ENCODE measurements around the gene ANGEL2. TPM values are rescaled to one million over a fixed set of nuclear protein-coding genes. Genes with fewer than 3 reads are reported as not detected.
"Not testable (repeated sequence)": the region's sequence is repeated elsewhere in the genome, so short reads cannot be mapped to it uniquely, and the experiment has no call there.

ANGEL2 gene
- total RNA-seq, 2 experiments from 2014 or later = 39.5 to 42.9 TPM

- Mint-ChIP-seq H3K27me3 (ENCODE audit: low read depth) (peaks cover 2% of the 10 kb centered on the region), H3K4me1 (ENCODE audit: low read depth) (no peaks in the 10 kb centered on the region), H3K36me3 (ENCODE audit: low read depth) (no peaks in the 10 kb centered on the region), H3K4me3 (no peak overlapping the region), H3K27ac (no peak overlapping the region), H3K9me3 (no peaks in the 10 kb centered on the region)
- intact Hi-C loops (cut with micrococcal nuclease) = no loop called here
- CTCF ChIA-PET = interaction anchor here (1.2 to 2.0 kb wide), 4 partner anchors 8 to 22 kb away, joined by 3 to 7 read pairs (median 4); no protein-coding TSS in a partner anchor
- no peak for DNase-seq
Measured at GRCh38 chr1:212968368-212968863, 47.3 kb downstream of the ANGEL2 start.

- H3K4me3 Mint-ChIP-seq = no peak overlapping the region
- CTCF ChIA-PET = interaction anchor here (1.2 to 2.0 kb wide), 4 partner anchors 9 to 22 kb away, joined by 3 to 7 read pairs (median 4); no protein-coding TSS in a partner anchor
- peaks cover 2% of the 10 kb centered on the region for H3K27me3 Mint-ChIP-seq (ENCODE audit: low read depth)
- intact Hi-C loops (cut with micrococcal nuclease) = no loop called here
- H3K9me3 Mint-ChIP-seq = no peaks in the 10 kb centered on the region
- no peak for DNase-seq
- no peak overlapping the region for H3K27ac Mint-ChIP-seq
- no peaks in the 10 kb centered on the region for H3K4me1 Mint-ChIP-seq (ENCODE audit: low read depth)
- no peaks in the 10 kb centered on the region for H3K36me3 Mint-ChIP-seq (ENCODE audit: low read depth)
Measured at GRCh38 chr1:212967801-212968200, 47.9 kb downstream of the ANGEL2 start.

GRCh38 chr1:212966616-212967015, 49.1 kb downstream of the ANGEL2 start:
- no peaks in the 10 kb centered on the region for H3K4me1 Mint-ChIP-seq (ENCODE audit: low read depth)
- no peak overlapping the region for H3K4me3 Mint-ChIP-seq
- H3K9me3 Mint-ChIP-seq = no peaks in the 10 kb centered on the region
- intact Hi-C loops (cut with micrococcal nuclease) = no loop called here
- no peak overlapping the region for H3K27ac Mint-ChIP-seq
- CTCF ChIA-PET = interaction anchor here (1.7 to 1.9 kb wide), 2 partner anchors 10 to 16 kb away, joined by 5 to 7 read pairs; no protein-coding TSS in a partner anchor
- DNase-seq = no peak
- H3K36me3 Mint-ChIP-seq (ENCODE audit: low read depth) = no peaks in the 10 kb centered on the region
- peaks cover 2% of the 10 kb centered on the region for H3K27me3 Mint-ChIP-seq (ENCODE audit: low read depth)

GRCh38 chr1:212964993-212965392, 50.7 kb downstream of the ANGEL2 start:
- H3K4me1 Mint-ChIP-seq (ENCODE audit: low read depth); H3K27ac Mint-ChIP-seq; H3K27me3 Mint-ChIP-seq (ENCODE audit: low read depth); DNase-seq; H3K4me3 Mint-ChIP-seq; H3K9me3 Mint-ChIP-seq; H3K36me3 Mint-ChIP-seq (ENCODE audit: low read depth); intact Hi-C loops (cut with micrococcal nuclease): not testable (repeated sequence)
- CTCF ChIA-PET = interaction anchor here (1.0 kb wide), 1 partner anchor 300 kb away, joined by 3 read pairs; no protein-coding TSS in a partner anchor

DNA sequence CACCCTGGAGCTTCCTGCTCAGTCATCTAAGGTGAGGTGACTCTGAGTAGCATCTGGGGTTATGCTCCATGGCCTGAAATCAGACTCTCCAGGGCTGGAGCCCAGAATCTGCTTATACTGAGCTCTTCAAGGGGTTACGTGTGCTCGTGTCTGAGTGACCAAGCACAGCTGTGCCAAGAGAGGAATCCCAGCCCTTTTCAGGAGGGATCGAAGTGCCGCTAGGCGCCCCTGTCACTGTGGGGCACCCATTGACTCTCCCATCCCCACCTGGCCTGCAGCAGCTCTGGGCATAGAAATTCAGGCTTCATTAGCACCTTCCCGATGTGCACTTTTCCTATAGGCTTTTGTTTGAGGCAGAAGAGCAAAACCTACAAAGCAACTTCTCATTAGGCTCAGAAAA, 51.6 kb downstream of the ANGEL2 start:
- Mint-ChIP-seq H3K36me3 (ENCODE audit: low read depth) (no peaks in the 10 kb centered on the region), H3K4me3 (no peak overlapping the region), H3K27ac (no peak overlapping the region), H3K9me3 (no peaks in the 10 kb centered on the region), H3K27me3 (ENCODE audit: low read depth) (peaks cover 2% of the 10 kb centered on the region), H3K4me1 (ENCODE audit: low read depth) (no peaks in the 10 kb centered on the region)
- intact Hi-C loops (cut with micrococcal nuclease) = no loop called here
- no peak for DNase-seq
- CTCF ChIA-PET = interaction anchor here (0.6 kb wide), 1 partner anchor 96 kb away, joined by 4 read pairs; no protein-coding TSS in a partner anchor

GRCh38 chr1:212962509-212962908, 53.2 kb downstream of the ANGEL2 start:
- no peak overlapping the region for H3K27ac Mint-ChIP-seq
- DNase-seq = no peak
- no peaks in the 10 kb centered on the region for H3K36me3 Mint-ChIP-seq (ENCODE audit: low read depth)
- no peaks in the 10 kb centered on the region for H3K9me3 Mint-ChIP-seq
- CTCF ChIA-PET = no interaction called here
- no peaks in the 10 kb centered on the region for H3K4me1 Mint-ChIP-seq (ENCODE audit: low read depth)
- H3K4me3 Mint-ChIP-seq = no peak overlapping the region
- H3K27me3 Mint-ChIP-seq (ENCODE audit: low read depth) = peaks cover 2% of the 10 kb centered on the region
- intact Hi-C loops (cut with micrococcal nuclease) = no loop called here

DNA sequence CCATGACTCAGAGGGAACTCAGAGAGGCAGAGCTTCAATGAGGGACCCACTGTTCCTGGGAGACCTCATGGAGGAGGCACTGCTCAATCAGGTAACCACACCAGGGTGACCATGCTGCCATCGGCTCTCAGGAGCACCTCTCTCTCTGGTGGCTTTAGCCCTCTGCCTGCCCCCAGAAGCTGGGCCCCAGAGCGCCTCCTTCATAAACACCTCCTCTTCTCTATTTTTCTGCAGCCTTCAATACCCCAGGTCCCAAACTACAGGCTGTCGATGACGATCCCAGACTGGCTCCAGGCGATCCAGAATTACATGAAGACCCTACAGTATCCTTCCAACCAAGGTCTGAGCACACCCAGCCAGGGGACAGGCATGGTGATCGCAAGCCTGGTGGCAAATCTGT, 54.7 kb downstream of the ANGEL2 start:
- Mint-ChIP-seq H3K36me3 (ENCODE audit: low read depth) (no peaks in the 10 kb centered on the region), H3K4me3 (no peak overlapping the region), H3K9me3 (no peaks in the 10 kb centered on the region), H3K4me1 (ENCODE audit: low read depth) (no peaks in the 10 kb centered on the region), H3K27me3 (ENCODE audit: low read depth) (peaks cover 8% of the 10 kb centered on the region), H3K27ac (no peak overlapping the region)
- DNase-seq = no peak
- CTCF ChIA-PET = no interaction called here
- intact Hi-C loops (cut with micrococcal nuclease) = no loop called here

DNA sequence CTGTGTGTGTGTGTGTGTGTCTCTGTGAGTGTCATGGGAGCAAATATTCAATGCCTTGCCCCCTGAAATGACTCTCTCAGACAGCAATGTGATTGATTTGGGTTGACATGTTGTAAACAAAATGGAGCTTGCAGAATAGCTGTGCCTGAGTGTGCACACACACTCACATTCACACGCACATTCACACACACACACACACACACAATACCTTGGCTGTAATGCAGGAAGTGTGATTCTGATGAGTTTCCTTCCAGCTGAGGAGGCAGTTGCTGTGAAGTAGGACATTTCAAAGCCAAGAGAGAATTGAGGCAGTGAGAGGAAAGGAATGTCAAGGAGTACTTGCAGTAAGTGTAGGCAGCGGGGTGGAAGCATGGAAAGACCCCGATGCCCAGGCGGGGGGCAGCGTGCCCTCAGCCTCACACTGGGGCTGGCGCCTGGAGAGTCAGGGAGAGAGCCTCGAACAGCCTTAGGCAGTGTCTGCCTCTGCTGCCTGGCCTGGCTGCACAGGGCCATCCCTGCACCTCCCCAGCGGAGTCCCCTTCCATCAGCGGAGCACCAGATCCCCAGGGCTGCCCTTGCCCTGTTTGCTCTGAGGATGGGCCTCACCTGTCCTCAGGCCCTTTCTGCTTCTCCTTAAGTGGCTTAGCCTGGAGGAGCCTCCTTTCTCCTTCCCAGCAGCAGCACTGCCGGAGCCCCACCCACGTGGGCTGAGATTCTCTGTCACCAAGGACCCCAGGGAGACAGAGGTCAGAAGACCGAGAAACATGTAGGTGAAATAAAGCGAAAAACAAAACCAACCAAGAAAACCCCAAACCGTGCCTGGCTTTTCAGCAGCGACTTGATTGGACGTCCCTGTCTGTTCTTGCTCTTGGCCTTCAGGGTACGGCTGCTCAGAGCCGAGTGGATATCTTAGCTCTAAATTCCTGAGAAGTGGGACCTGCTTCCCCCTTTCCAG, 56.1 kb downstream of the ANGEL2 start:
- Mint-ChIP-seq H3K36me3 (ENCODE audit: low read depth) (no peaks in the 10 kb centered on the region), H3K4me1 (ENCODE audit: low read depth) (no peaks in the 10 kb centered on the region), H3K27me3 (ENCODE audit: low read depth) (peaks cover 12% of the 10 kb centered on the region), H3K4me3 (no peak overlapping the region), H3K9me3 (no peaks in the 10 kb centered on the region), H3K27ac (no peak overlapping the region)
- no peak for DNase-seq
- CTCF ChIA-PET = no interaction called here
- intact Hi-C loops (cut with micrococcal nuclease) = no loop called here

- no peak for DNase-seq
- peaks cover 13% of the 10 kb centered on the region for H3K27me3 Mint-ChIP-seq (ENCODE audit: low read depth)
- H3K36me3 Mint-ChIP-seq (ENCODE audit: low read depth) = no peaks in the 10 kb centered on the region
- intact Hi-C loops (cut with micrococcal nuclease) = no loop called here
- no peak overlapping the region for H3K27ac Mint-ChIP-seq
- H3K4me3 Mint-ChIP-seq = no peak overlapping the region
- no peaks in the 10 kb centered on the region for H3K4me1 Mint-ChIP-seq (ENCODE audit: low read depth)
- CTCF ChIA-PET = interaction anchor here (0.6 to 1.0 kb wide), 2 partner anchors 126 to 481 kb away, joined by 3 to 4 read pairs; no protein-coding TSS in a partner anchor
- no peaks in the 10 kb centered on the region for H3K9me3 Mint-ChIP-seq
Measured at GRCh38 chr1:212958175-212958574, 57.5 kb downstream of the ANGEL2 start.

DNA sequence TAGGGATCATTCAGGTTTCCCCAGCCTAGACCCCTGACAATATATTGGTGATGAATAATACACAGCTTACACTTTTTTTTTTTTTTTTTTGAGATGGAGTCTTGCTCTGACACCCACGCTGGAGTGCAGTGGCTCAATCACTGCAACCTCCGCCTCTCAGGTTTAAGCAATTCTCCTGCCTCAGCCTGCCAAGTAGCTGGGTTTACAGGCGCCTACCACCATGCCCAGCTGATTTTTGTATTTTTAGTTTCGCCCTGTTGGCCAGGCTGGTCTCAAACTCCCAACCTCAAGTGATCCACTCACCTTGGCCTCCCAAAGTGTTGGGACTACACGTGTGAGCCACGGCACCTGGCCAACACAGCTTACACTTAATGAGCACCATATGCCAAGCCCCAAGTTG, 58.1 kb downstream of the ANGEL2 start:
- CTCF ChIA-PET = interaction anchor here (0.6 to 1.0 kb wide), 2 partner anchors 17 to 481 kb away, joined by 4 read pairs; no protein-coding TSS in a partner anchor
- Mint-ChIP-seq H3K4me1 (ENCODE audit: low read depth) (no peaks in the 10 kb centered on the region), H3K36me3 (ENCODE audit: low read depth) (no peaks in the 10 kb centered on the region), H3K27ac (no peak overlapping the region), H3K4me3 (no peak overlapping the region), H3K27me3 (ENCODE audit: low read depth) (peaks cover 18% of the 10 kb centered on the region), H3K9me3 (no peaks in the 10 kb centered on the region)
- intact Hi-C loops (cut with micrococcal nuclease) = no loop called here
- no peak for DNase-seq

DNA sequence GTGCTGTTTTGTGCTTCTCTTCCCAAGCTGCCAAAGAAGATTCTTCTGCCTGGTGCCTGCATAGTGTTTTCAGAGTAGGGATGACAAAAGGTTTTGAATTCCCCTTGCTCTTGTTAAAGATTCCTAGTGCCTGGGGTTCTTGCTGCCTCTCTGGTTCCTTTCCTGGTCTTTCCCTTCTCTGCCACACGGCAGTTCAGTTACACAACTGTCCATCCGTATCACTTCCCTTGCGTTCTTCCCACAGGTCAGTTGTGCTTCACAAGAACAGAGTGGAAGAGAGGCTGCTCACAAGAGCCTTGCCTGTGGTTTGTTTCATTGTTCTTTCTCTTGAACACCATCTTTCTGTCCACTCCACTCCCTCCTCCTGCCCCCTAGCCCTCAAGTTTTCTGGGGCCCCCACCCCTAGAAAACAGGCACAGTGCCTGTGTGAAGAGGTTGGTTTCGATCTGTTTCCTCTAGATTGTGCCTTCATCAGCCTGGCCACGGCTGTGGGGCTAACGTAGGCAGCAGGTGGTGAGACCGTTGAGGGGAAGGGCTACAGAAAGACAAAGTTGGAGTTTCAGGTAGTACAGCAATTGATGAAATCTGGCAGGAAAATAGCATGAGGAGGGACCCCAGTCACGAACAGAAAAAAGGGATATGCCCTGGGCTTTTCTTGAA, 59.6 kb downstream of the ANGEL2 start:
- Mint-ChIP-seq H3K9me3 (no peaks in the 10 kb centered on the region), H3K36me3 (ENCODE audit: low read depth) (no peaks in the 10 kb centered on the region), H3K4me1 (ENCODE audit: low read depth) (peaks cover 4% of the 10 kb centered on the region), H3K27me3 (ENCODE audit: low read depth) (peaks cover 27% of the 10 kb centered on the region), H3K4me3 (no peak overlapping the region), H3K27ac (no peak overlapping the region)
- intact Hi-C loops (cut with micrococcal nuclease) = no loop called here
- no peak for DNase-seq
- CTCF ChIA-PET = no interaction called here

DNA sequence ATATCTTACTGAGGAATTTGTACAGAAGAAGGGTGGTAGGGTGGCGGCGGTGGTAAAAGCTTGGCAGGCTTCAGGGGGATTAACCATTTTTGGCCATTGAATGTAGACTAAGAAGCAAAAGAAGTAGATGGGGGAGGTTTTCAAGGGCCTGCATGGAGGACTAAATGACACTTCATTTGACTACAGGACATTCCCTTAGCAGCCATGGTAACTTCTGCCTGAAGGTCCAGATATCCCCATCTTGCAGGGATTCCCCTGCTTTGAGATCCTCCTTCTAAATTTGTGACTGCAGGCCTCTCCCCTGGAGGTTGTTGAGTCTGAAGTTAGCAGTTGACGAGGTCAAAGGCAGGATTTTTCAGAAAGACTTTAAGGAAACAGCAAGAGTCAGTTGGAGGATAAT, 60.6 kb downstream of the ANGEL2 start:
- Mint-ChIP-seq H3K27ac (no peak overlapping the region), H3K27me3 (ENCODE audit: low read depth) (peaks cover 34% of the 10 kb centered on the region), H3K36me3 (ENCODE audit: low read depth) (no peaks in the 10 kb centered on the region), H3K4me3 (no peak overlapping the region), H3K9me3 (no peaks in the 10 kb centered on the region), H3K4me1 (ENCODE audit: low read depth) (peaks cover 7% of the 10 kb centered on the region)
- CTCF ChIA-PET = no interaction called here
- intact Hi-C loops (cut with micrococcal nuclease) = no loop called here
- no peak for DNase-seq
